Measurements from ENCODE around the gene NEK1. TPM values are rescaled to one million over a fixed set of nuclear protein-coding genes. Genes with fewer than 3 reads are reported as not detected.
"Not testable (repeated sequence)": the region's sequence is repeated elsewhere in the genome, so short reads cannot be mapped to it uniquely, and the experiment has no call there.

NEK1 gene
- total and polyA plus RNA-seq, 2 of the 8 experiments (the other 6 are each of a cell fraction or from before 2014, with no cell fraction given), result 3.9 to 11.7 TPM

GRCh38 chr4:169499907-169500306 is 112.5 kb downstream of the NEK1 start:
- H3K27ac ChIP-seq (ENCODE audit: low read depth, low read length); H3K23ac ChIP-seq (ENCODE audit: insufficient read length); H3K9me3 ChIP-seq (ENCODE audit: insufficient read depth in 2 of 2, low read depth in 1 of 2, low read length in 1 of 2); DNase-seq (ENCODE audit: low read depth in 1 of 2, low spot score in 2 of 2); H2BK20ac ChIP-seq (ENCODE audit: low read length); H3K4me1 ChIP-seq (replicated peaks in 1 of 4; ENCODE audit: control insufficient read depth in 3 of 4, insufficient read depth in 4 of 4, low read length in 3 of 4); H3K79me1 ChIP-seq (ENCODE audit: low read depth, low read length); H2BK5ac ChIP-seq (ENCODE audit: low read depth, low read length); H3K79me2 ChIP-seq (ENCODE audit: control insufficient read depth in 1 of 2, insufficient read depth in 2 of 2, low read length in 2 of 2); H3K56ac ChIP-seq (replicated peaks; ENCODE audit: insufficient read length, low read depth, low read length); H2AFZ ChIP-seq (ENCODE audit: low read length); H2BK15ac ChIP-seq (ENCODE audit: low read length); H2BK12ac ChIP-seq (ENCODE audit: low read depth, low read length); H4K5ac ChIP-seq (ENCODE audit: insufficient read length, low read depth, low read length); H3K4me3 ChIP-seq (ENCODE audit: extremely low read depth in 1 of 4, insufficient read depth in 2 of 4, low read depth in 3 of 4, low read length in 4 of 4); H4K20me1 ChIP-seq (replicated peaks in 1 of 2; ENCODE audit: control insufficient read depth in 1 of 2, insufficient read depth in 2 of 2, low read length in 2 of 2); H3K27me3 ChIP-seq (replicated peaks in 1 of 4; ENCODE audit: control insufficient read depth in 3 of 4, extremely low read depth in 1 of 4, insufficient read depth in 3 of 4, low read length in 3 of 4); FAIRE-seq; H3K4ac ChIP-seq (replicated peaks; ENCODE audit: insufficient read length, low read depth, low read length); CTCF ChIA-PET (ENCODE audit: partially characterized antibody); H3K23me2 ChIP-seq (ENCODE audit: low read depth, low read length); H3K18ac ChIP-seq (ENCODE audit: extremely low read depth, low read length); H3K14ac ChIP-seq (ENCODE audit: insufficient read length); H4K91ac ChIP-seq (replicated peaks; ENCODE audit: insufficient read length, low read length); H3K36me3 ChIP-seq (ENCODE audit: control insufficient read depth in 2 of 4, insufficient read depth in 4 of 4, low read length in 3 of 4); H2BK120ac ChIP-seq (replicated peaks; ENCODE audit: low read depth, low read length); H3K9ac ChIP-seq (replicated peaks in 1 of 4; ENCODE audit: extremely low read depth in 1 of 4, low read depth in 3 of 4, low read length in 3 of 4); POLR2A ChIA-PET (ENCODE audit: partially characterized antibody); H3K4me2 ChIP-seq (ENCODE audit: insufficient read depth in 1 of 2, low read depth in 2 of 2, low read length in 2 of 2); H4K8ac ChIP-seq (ENCODE audit: extremely low read depth, insufficient read depth, low read length); H2AK5ac ChIP-seq (ENCODE audit: low read depth, low read length): not testable (repeated sequence)
- 88% methylated on average over 11 of the region's 11 CpGs; no CpG with 5 or more reads in 1 of the 2 experiments for WGBS, 2 experiments (ENCODE audit: extremely low coverage in 1 of 2, insufficient coverage in 1 of 2, insufficient read length in 1 of 2, insufficient replicate concordance in 2 of 2, low coverage in 1 of 2, low lambda C conversion rate in 2 of 2, missing lambda C conversion rate in 1 of 2)

- H2BK12ac ChIP-seq (ENCODE audit: low read depth, low read length); H3K4me1 ChIP-seq (replicated peaks in 1 of 4; ENCODE audit: control insufficient read depth in 3 of 4, insufficient read depth in 4 of 4, low read length in 3 of 4); H4K91ac ChIP-seq (replicated peaks; ENCODE audit: insufficient read length, low read length); H2BK120ac ChIP-seq (replicated peaks; ENCODE audit: low read depth, low read length); H2AFZ ChIP-seq (ENCODE audit: low read length); POLR2A ChIA-PET (ENCODE audit: partially characterized antibody); H3K27ac ChIP-seq (ENCODE audit: low read depth, low read length); H3K23ac ChIP-seq (ENCODE audit: insufficient read length); FAIRE-seq; H3K4ac ChIP-seq (replicated peaks; ENCODE audit: insufficient read length, low read depth, low read length); H3K4me2 ChIP-seq (ENCODE audit: insufficient read depth in 1 of 2, low read depth in 2 of 2, low read length in 2 of 2); H2BK5ac ChIP-seq (ENCODE audit: low read depth, low read length); H2BK20ac ChIP-seq (ENCODE audit: low read length); H3K23me2 ChIP-seq (ENCODE audit: low read depth, low read length); H3K9ac ChIP-seq (replicated peaks in 1 of 4; ENCODE audit: extremely low read depth in 1 of 4, low read depth in 3 of 4, low read length in 3 of 4); H3K79me2 ChIP-seq (ENCODE audit: control insufficient read depth in 1 of 2, insufficient read depth in 2 of 2, low read length in 2 of 2); H3K36me3 ChIP-seq (ENCODE audit: control insufficient read depth in 2 of 4, insufficient read depth in 4 of 4, low read length in 3 of 4); H4K8ac ChIP-seq (ENCODE audit: extremely low read depth, insufficient read depth, low read length); H4K20me1 ChIP-seq (replicated peaks in 1 of 2; ENCODE audit: control insufficient read depth in 1 of 2, insufficient read depth in 2 of 2, low read length in 2 of 2); H2BK15ac ChIP-seq (ENCODE audit: low read length); H3K14ac ChIP-seq (ENCODE audit: insufficient read length); H4K5ac ChIP-seq (ENCODE audit: insufficient read length, low read depth, low read length); H3K9me3 ChIP-seq (ENCODE audit: insufficient read depth in 2 of 2, low read depth in 1 of 2, low read length in 1 of 2); DNase-seq (ENCODE audit: low read depth in 1 of 2, low spot score in 2 of 2); H2AK5ac ChIP-seq (ENCODE audit: low read depth, low read length); H3K56ac ChIP-seq (replicated peaks; ENCODE audit: insufficient read length, low read depth, low read length); H3K4me3 ChIP-seq (ENCODE audit: extremely low read depth in 1 of 4, insufficient read depth in 2 of 4, low read depth in 3 of 4, low read length in 4 of 4); H3K18ac ChIP-seq (ENCODE audit: extremely low read depth, low read length); H3K79me1 ChIP-seq (ENCODE audit: low read depth, low read length); H3K27me3 ChIP-seq (replicated peaks in 1 of 4; ENCODE audit: control insufficient read depth in 3 of 4, extremely low read depth in 1 of 4, insufficient read depth in 3 of 4, low read length in 3 of 4): not testable (repeated sequence)
- CTCF ChIA-PET (ENCODE audit: partially characterized antibody), result interaction anchor here (1.4 to 2.3 kb wide), 4 partner anchors 11 to 551 kb away, joined by 4 to 10 read pairs (median 5); no protein-coding TSS in a partner anchor
- WGBS, 2 experiments (ENCODE audit: extremely low coverage in 1 of 2, insufficient coverage in 1 of 2, insufficient read length in 1 of 2, insufficient replicate concordance in 2 of 2, low coverage in 1 of 2, low lambda C conversion rate in 2 of 2, missing lambda C conversion rate in 1 of 2), result 92% methylated on average over 3 of the region's 3 CpGs; no CpG with 5 or more reads in 1 of the 2 experiments
These were observed 118.1 kb downstream of the NEK1 start for GRCh38 chr4:169494234-169494633.
